HG03521 (cell line): Measurements from ENCODE around the gene RASA1.
A peak's percentile ranks its signal among the peaks of the same experiment; 100 is the strongest.

Experiments used
- ATAC-seq: cut with Tn5 transposase; IDR thresholded peaks from one replicate; pipeline ENCODE4 v1.9.1; 2021; ENCODE audit warnings: mild to moderate bottlenecking, moderate library complexity; ENCODE audit not compliant: unreplicated experiment

The RASA1 gene

GRCh38 chr5:87359106-87359505, 91.4 kb downstream of the RASA1 start:
- ATAC-seq, result no peak

DNA sequence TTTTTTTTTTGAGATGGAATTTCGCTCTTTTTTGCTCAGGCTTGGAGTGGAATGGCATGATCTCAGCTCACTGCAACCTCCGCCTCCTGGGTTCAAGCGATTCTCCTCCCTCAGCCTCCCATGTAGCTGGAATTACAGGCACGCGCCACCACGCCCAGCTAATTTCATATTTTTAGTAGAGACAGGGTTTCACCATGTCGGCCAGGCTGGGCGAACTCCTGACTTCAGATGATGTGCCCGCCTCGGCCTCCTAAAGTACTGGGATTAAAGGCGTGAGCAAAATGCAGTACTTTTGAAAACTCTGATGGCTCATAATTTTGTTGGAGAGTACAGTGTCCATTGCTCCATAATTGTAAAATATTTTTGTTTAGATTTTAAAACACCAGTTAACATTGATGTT, 92.4 kb downstream of the RASA1 start:
- ATAC-seq, result no peak

GRCh38 chr5:87361031-87361445, 93.4 kb downstream of the RASA1 start:
- no peak for ATAC-seq

- no peak for ATAC-seq
Observed at GRCh38 chr5:87361536-87362213, 94.0 kb downstream of the RASA1 start.

- no peak for ATAC-seq
Observed at GRCh38 chr5:87367243-87367642, 99.6 kb downstream of the RASA1 start.

- no peak for ATAC-seq
Observed at GRCh38 chr5:87368601-87369000, 100.9 kb downstream of the RASA1 start.

DNA sequence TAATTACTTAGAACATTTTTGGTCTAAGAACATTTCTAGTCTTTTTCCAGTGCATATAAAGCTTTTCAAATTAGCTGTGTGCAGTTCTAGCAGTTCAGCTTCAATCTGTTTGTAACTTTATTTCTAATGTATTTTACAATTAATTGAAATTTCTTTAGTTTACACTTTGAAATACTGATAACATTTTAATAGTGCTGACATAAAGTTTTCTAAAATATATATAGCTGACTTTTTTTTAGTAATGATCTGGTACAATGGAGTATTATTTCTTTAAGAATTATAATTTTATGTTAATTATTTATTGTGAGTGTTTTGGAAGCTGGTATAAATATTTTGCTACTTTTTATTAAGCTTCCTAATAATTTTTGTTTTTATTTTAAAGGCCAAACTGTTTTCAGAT, 101.7 kb downstream of the RASA1 start:
- no peak for ATAC-seq

DNA sequence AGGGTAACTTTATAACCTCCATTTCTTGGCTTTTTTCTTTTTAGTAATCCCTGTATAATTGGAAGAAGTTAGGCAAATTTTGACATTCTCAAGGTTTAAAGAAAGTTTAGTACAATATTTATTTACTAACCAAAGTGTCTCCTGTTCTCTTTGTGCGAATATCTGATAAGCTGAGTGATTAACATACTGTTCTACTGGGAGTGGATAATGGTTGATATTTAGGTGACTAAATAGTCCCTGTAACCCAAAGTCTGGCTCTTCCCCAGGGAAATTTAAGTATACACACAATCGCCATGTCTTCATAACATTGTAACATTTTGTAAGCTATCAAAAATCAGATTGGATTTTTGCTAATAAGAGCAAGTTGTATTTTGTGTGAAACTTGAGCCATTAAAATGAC, 105.0 kb downstream of the RASA1 start:
- no peak for ATAC-seq

DNA sequence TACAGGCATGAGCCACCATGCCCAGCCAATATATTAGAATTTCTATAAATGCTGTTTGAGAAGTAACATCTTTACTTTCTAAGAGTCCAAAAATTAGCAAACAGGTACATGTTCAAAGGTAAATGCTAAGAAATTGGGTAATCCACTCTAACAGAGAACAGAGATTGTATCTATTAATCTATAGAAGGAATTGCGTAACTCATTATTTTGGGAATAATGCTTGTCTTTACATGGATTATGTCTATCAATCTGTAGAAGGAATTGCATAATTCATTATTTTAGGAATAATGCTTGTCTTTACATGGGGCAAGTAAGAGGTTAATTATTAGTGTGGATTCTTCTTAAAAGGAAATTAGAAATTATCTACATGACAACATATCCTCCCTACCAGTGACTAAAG, 114.5 kb downstream of the RASA1 start:
- ATAC-seq, result no peak

- no peak for ATAC-seq
Observed at GRCh38 chr5:87383216-87383615, 115.5 kb downstream of the RASA1 start.

DNA sequence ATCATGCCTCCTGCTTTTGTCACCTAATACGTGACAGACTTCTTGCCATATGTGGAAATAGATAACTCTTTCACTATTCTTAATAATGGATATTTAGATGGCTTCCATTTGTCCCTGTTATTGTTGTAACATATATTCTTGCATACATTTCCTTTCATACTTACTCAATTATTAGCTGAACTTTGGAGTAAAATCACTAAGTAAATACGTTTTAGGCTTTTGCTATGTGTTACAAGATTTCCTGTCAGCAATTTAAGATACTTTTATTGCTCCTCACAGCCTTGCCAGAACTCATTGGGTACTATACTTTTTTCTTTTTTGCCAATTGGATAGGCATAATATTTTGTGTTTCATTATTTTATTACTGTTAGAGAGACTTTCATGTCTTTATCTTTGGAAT, 118.1 kb downstream of the RASA1 start:
- no peak for ATAC-seq

GRCh38 chr5:87388129-87388528, 120.4 kb downstream of the RASA1 start:
- no peak for ATAC-seq

DNA sequence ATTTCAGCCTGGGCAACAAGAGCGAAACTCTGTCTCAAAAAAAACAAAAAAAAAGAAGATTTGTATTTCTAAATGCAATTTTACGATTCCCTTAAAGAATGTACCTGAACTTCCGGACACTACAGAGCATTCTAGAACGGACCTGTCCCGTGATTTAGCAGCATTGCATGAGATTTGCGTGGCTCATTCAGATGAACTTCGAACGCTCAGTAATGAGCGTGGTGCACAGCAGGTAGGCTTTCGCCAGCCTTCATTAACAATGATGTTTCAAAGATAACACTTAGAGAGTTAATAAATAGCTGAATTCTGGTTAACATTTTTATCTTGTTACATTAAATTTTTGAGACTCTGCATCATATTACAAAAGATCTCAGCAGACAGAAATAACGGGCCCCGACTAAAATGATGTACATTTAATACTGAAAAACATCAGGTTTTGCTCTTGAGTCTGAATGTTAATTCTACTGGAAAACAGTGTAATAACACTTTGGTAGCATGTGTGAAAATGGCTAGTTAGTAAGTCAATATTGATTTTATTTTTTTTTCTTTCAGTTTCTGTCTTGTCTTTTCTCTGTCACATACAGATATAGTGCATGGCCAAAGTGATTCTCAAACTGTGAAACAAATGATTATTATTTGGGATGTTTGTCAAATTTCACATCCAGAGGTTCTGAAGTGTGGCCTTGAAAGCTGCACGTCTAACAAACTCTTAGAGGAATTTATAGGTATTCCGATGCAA, 121.8 kb downstream of the RASA1 start:
- ATAC-seq, result no peak

- peak; percentile 46 for ATAC-seq
Observed at GRCh38 chr5:87390075-87390474, 122.4 kb downstream of the RASA1 start.

DNA sequence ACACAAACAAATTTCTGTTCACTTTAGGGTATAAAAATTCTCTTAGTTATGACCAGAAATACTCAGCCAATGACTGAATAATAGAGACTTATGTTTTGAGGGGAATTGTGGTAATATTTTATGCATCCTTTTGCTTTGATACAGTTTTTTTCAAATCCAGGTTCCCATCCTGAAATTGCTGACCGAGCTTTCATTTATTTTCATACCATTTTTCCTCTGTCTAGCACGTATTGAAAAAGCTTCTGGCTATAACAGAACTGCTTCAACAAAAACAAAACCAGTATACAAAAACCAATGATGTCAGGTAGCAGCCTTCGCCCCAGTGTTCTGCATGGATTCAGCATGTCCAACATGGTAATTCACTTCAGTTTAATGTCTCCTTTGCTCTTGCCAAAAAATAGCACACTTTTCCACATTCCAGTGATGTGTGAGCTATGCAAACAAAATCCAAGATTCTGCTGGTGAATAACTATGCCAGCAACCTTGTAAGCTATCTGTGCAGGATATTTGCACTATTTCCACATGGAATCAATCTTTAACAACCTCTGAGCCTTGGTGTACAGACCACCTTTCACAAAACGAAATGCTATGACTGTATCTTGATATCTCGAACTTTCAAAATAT, 123.0 kb downstream of the RASA1 start:
- ATAC-seq, result no peak

- no peak for ATAC-seq
Observed at GRCh38 chr5:87392170-87392569, 124.5 kb downstream of the RASA1 start.

DNA sequence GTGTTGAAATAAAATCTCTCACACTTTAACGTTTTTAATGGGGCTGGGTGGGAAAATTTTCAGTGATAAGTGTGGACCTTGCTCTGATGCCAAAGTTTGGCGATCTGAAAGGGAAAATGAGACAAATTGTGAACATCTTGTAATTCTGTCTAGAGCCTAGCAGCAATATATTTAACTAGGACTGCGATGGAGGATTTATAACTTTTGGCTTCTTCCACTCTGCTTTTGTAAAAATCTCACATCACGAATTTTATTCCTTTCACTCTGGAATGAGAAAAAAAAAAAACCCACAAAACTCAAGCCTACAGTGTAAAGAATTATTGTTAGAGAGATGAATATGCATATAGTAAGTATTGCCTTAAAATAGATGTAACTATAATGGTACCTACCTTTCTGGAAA, 125.1 kb downstream of the RASA1 start:
- no peak for ATAC-seq

- ATAC-seq, result no peak
Observed at GRCh38 chr5:87393331-87393730, 125.6 kb downstream of the RASA1 start.

DNA sequence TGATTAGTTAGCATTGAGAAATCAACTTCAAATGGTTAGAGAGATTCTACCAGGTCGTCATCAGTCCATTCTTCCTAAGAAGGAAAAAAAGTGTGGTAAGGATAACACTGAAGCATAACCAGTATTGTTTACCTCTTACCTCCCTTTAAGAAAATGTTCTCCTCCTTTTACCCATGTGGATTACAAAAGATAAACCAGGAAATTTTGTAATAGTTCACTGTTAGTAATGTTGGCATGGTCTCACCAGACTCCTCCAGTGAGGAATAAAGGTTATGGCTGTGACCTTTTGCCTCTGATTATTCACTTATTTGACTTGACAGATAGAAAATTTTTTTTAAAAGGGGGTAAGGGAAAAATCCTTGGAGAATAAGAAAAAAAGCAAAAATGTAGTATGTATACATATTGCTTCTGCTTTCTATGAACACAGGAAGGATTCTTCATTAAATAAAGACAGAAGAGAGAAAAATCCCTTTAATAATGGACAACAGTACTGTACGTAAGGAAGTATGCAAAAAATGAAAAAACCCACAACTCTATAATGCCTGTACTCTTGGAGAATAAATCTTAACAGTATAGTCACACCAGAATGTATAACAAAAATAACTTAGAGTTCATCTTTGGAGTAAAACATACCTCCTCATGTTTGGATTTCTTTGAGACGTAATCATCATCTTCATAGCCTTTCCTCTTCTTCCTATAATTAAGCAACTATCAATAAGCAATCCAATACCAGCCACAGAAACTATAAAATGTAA, 126.9 kb downstream of the RASA1 start:
- ATAC-seq, result no peak

DNA sequence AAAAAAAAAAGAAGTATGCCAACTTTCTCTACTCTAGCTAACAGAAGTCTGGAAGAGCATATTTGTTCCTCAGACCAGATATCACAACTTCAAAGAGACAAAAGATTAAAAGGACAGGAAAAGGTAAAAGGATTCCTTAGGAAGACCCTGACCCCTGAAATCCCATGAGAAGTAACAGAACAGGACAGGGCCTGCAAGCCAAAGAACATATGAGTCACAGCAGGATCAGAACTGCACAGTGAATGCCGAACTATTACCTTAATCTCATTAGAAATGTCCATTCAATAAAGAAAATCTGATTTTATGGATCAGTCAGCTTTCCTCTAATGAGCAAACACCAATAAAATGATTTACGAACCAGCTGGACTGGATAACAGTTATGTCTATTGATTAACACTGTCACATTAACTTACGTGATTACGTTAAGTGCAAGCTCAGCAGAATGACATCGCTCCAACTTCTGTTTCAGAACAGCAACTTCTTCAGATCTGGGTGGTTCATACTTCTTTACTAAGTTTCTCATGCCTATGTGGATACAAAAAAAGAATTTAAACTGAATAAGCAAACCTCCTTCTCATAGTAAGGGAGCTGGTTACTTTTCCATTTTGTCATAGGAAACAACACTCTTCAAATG, 131.4 kb downstream of the RASA1 start:
- ATAC-seq, result no peak

GRCh38 chr5:87399720-87400119, 132.0 kb downstream of the RASA1 start:
- no peak for ATAC-seq
